KMS-11 (cell line): Measurements from ENCODE around the gene MYZAP.

Experiments used
- H2AFZ ChIP-seq: fragments of 200-600 bp; sonication (generic); 2 replicates; pipeline ENCODE4 v1.6.1; 2016; ENCODE audit warnings: antibody characterized with exemption, mixed run types, low read depth
- H3K27ac ChIP-seq: fragments of 200-600 bp; sonication (generic); 2 replicates; pipeline ENCODE4 v1.6.1; 2016; ENCODE audit warnings: mild to moderate bottlenecking, mixed run types
- H3K27me3 ChIP-seq: fragments of 200-600 bp; sonication (generic); 2 replicates; pipeline ENCODE4 v1.6.1; 2017; ENCODE audit warnings: mild to moderate bottlenecking, low read depth, mixed run types, moderate library complexity; ENCODE audit not compliant: insufficient read depth
- H3K36me3 ChIP-seq: fragments of 200-600 bp; sonication (generic); 2 replicates; pipeline ENCODE4 v1.6.1; 2017; ENCODE audit warnings: mild to moderate bottlenecking, mixed run types; ENCODE audit not compliant: insufficient read depth
- H3K4me1 ChIP-seq: fragments of 200-600 bp; sonication (generic); 2 replicates; pipeline ENCODE4 v1.6.1; 2016; ENCODE audit warnings: mild to moderate bottlenecking, low read depth, mixed run types; ENCODE audit not compliant: poor library complexity, severe bottlenecking
- H3K4me2 ChIP-seq: fragments of 200-600 bp; sonication (generic); 2 replicates; pipeline ENCODE4 v1.7.0; 2016; ENCODE audit warnings: mild to moderate bottlenecking, mixed run types
- H3K4me3 ChIP-seq: fragments of 200-600 bp; sonication (generic); IDR thresholded peaks from 2 replicates; pipeline ENCODE4 v1.6.1; 2017; ENCODE audit warnings: low read depth, low read length, mixed read lengths; ENCODE audit not compliant: insufficient read depth
- H3K79me2 ChIP-seq: fragments of 200-600 bp; sonication (generic); 2 replicates; pipeline ENCODE4 v1.6.1; 2016; ENCODE audit warnings: low read depth, mixed run types; ENCODE audit not compliant: insufficient read depth
- H3K9ac ChIP-seq: fragments of 200-600 bp; sonication (generic); 2 replicates; pipeline ENCODE4 v1.6.1; 2016; ENCODE audit warnings: mild to moderate bottlenecking, mixed run types
- H4K20me1 ChIP-seq: fragments of 200-600 bp; sonication (generic); 2 replicates; pipeline ENCODE4 v1.6.1; 2016; ENCODE audit warnings: mild to moderate bottlenecking, mixed run types; ENCODE audit not compliant: insufficient read depth
- TF ChIP-seq, protein P1 (sequence below): fragments of 200-600 bp; sonication (generic); conservative IDR thresholded peaks from 2 replicates; pipeline ENCODE4 v1.6.1; 2017; ENCODE audit warnings: low read depth, mild to moderate bottlenecking, antibody characterized with exemption, low read length, moderate library complexity, mixed read lengths

The MYZAP gene

GRCh38 chr15:57656434-57656833 lies 64.7 kb downstream of the MYZAP start:
- H3K9ac ChIP-seq: no peak overlapping the region
- H3K4me1 ChIP-seq: no peaks in the 10 kb centered on the region
- no peaks in the 10 kb centered on the region for H3K79me2 ChIP-seq
- no peak overlapping the region; the same call in 1 of the 2 replicates for H2AFZ ChIP-seq
- H3K36me3 ChIP-seq: no peaks in the 10 kb centered on the region
- TF ChIP-seq, protein P1, sequence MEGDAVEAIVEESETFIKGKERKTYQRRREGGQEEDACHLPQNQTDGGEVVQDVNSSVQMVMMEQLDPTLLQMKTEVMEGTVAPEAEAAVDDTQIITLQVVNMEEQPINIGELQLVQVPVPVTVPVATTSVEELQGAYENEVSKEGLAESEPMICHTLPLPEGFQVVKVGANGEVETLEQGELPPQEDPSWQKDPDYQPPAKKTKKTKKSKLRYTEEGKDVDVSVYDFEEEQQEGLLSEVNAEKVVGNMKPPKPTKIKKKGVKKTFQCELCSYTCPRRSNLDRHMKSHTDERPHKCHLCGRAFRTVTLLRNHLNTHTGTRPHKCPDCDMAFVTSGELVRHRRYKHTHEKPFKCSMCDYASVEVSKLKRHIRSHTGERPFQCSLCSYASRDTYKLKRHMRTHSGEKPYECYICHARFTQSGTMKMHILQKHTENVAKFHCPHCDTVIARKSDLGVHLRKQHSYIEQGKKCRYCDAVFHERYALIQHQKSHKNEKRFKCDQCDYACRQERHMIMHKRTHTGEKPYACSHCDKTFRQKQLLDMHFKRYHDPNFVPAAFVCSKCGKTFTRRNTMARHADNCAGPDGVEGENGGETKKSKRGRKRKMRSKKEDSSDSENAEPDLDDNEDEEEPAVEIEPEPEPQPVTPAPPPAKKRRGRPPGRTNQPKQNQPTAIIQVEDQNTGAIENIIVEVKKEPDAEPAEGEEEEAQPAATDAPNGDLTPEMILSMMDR: no peak
- no peak overlapping the region for H3K4me2 ChIP-seq
- H4K20me1 ChIP-seq: no peaks in the 10 kb centered on the region
- no peak overlapping the region for H3K27ac ChIP-seq
- no peak overlapping the region for H3K4me3 ChIP-seq
- no peaks in the 10 kb centered on the region for H3K27me3 ChIP-seq

DNA sequence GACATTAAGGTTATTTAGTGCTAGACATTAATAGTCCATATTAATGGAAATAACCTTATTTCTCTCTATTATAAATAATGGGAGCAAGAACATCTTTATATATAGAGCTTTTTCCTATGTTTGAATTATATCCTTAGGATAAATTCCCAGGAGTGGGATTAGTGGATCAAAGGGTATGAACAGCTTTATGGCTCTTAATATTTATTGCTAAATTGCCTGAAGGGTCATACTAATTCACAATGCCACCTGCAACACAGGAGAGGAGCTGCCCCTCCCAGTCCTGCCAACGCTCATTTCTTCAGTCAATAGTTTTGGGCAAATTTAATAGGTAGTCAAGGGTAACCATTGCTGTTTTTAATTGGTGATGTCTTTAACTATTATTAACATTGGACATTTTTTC lies 65.9 kb downstream of the MYZAP start:
- Histone ChIP-seq H4K20me1 (no peaks in the 10 kb centered on the region), H3K27me3 (no peaks in the 10 kb centered on the region)
- TF ChIP-seq, protein P1: no peak

DNA sequence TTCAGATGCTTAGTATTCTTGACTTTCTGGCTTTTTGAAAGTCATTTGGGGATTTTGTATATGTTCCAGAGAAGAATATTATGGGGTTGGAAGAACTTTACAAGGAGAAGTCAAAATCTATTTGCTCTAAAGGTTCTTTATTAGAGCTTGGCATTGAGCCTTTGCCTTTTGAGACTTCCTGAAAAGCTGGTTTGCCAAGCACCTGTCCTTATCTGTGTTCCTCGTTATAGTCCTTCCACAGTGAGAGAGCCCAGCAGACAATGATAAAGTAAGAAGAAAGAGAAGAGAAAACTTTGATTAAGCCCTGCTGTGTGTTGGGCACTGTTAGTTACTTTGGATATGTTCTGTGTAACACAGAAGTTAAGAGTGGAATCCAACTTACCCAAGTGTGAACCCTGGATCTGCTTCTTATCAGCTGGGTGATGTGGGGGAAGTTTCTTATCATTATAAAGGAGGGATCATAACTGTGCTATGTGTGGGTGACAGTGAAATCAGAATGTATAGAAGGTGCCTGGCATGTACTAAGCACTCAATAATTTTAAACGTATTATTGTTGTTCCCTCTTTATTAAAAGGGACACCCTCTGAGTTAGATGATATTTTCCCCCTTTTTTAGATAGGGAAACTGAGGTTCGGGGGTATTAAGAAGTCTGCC lies 70.5 kb downstream of the MYZAP start:
- H3K27ac ChIP-seq: no peak overlapping the region
- no peaks in the 10 kb centered on the region for H3K27me3 ChIP-seq
- no peak overlapping the region for H3K4me2 ChIP-seq

More for the DNA sequence above, 65.9 kb downstream of the MYZAP start:
- Histone ChIP-seq H3K36me3 (no peaks in the 10 kb centered on the region), H3K4me3 (no peak overlapping the region), H2AFZ (no peak overlapping the region), H3K79me2 (no peaks in the 10 kb centered on the region), H3K27ac (no peak overlapping the region), H3K9ac (no peak overlapping the region), H3K4me1 (no peaks in the 10 kb centered on the region), H3K4me2 (no peak overlapping the region)

DNA sequence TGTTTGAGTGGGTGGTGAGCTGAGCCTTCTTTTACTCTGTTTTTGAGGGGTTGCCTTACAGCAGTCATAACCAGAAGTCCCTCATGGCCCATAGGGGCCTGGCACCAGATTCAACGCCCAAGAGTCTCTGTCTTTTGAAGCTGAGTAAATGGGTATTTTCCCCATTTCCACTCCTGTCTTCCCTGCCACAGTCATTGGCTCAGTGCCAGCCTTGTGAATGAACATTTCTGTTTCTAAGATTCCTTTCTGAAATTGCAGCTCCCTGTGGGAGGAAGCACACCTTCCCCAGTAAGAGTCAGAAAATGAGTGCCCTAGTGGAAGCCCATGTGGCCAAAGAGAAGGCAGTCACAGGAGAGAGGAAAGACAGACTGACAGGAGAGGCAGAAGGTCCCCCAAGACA lies 71.1 kb downstream of the MYZAP start:
- no peak overlapping the region for H2AFZ ChIP-seq
- no peak overlapping the region for H3K4me3 ChIP-seq
- H3K4me1 ChIP-seq: no peaks in the 10 kb centered on the region
- no peaks in the 10 kb centered on the region for H3K27me3 ChIP-seq
- no peaks in the 10 kb centered on the region for H3K79me2 ChIP-seq
- no peaks in the 10 kb centered on the region for H4K20me1 ChIP-seq
- no peaks in the 10 kb centered on the region for H3K36me3 ChIP-seq
- no peak overlapping the region for H3K27ac ChIP-seq
- TF ChIP-seq, protein P1: no peak
- H3K9ac ChIP-seq: no peak overlapping the region
- H3K4me2 ChIP-seq: no peak overlapping the region

More for the DNA sequence above, 70.5 kb downstream of the MYZAP start:
- Histone ChIP-seq H3K36me3 (no peaks in the 10 kb centered on the region), H3K4me1 (no peaks in the 10 kb centered on the region), H3K4me3 (no peak overlapping the region), H2AFZ (no peak overlapping the region), H4K20me1 (no peaks in the 10 kb centered on the region), H3K79me2 (no peaks in the 10 kb centered on the region), H3K9ac (no peak overlapping the region)
- TF ChIP-seq, protein P1: no peak
